ENCODE data around the gene C1QTNF8.

DNA sequence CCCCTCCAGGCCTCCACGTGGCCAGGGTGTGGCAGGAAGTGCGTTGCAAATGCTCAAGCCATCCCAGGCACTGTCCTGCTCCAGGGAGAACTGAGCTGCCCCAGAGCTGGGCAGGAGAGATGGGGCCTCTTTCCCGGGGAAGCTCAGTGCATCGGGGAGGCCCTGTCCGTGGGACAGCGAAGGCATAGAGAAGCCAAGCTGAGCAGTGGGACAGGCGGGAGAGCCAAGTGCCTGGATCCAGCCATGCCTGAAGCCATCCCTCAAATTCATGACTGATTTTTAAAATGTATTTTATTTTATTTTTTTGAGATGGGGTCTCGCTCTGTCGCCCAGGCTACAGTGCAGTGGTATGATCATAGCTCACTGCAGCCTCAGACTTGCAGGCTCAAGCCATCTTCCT is 48.9 kb downstream of the C1QTNF8 start:
- TF ChIP-seq, protein P1, sequence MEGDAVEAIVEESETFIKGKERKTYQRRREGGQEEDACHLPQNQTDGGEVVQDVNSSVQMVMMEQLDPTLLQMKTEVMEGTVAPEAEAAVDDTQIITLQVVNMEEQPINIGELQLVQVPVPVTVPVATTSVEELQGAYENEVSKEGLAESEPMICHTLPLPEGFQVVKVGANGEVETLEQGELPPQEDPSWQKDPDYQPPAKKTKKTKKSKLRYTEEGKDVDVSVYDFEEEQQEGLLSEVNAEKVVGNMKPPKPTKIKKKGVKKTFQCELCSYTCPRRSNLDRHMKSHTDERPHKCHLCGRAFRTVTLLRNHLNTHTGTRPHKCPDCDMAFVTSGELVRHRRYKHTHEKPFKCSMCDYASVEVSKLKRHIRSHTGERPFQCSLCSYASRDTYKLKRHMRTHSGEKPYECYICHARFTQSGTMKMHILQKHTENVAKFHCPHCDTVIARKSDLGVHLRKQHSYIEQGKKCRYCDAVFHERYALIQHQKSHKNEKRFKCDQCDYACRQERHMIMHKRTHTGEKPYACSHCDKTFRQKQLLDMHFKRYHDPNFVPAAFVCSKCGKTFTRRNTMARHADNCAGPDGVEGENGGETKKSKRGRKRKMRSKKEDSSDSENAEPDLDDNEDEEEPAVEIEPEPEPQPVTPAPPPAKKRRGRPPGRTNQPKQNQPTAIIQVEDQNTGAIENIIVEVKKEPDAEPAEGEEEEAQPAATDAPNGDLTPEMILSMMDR (IDR thresholded peaks at IDR 0.05; ENCODE audit: control extremely low read depth in 1 of 3, insufficient read depth in 1 of 3, low read depth in 1 of 3, low read length in 3 of 3): no peak
- no peak for TF ChIP-seq RAD21 (IDR thresholded peaks at IDR 0.05 in 1 of 2, conservative IDR thresholded peaks at IDR 0.05 in 1 of 2; ENCODE audit: low read depth in 2 of 2, low read length in 2 of 2)
- TF ChIP-seq, protein P2, sequence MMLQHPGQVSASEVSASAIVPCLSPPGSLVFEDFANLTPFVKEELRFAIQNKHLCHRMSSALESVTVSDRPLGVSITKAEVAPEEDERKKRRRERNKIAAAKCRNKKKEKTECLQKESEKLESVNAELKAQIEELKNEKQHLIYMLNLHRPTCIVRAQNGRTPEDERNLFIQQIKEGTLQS (IDR thresholded peaks at IDR 0.05; ENCODE audit: insufficient read depth, low read depth, low read length): no peak
- TF ChIP-seq BCL11A (IDR thresholded peaks at IDR 0.05; ENCODE audit: low read depth in 2 of 2, low read length in 2 of 2): no peak
- no peak for TF ChIP-seq EZH2 (IDR thresholded peaks at IDR 0.05; ENCODE audit: low read depth, low read length, severe bottlenecking)
- TF ChIP-seq CHD2 (IDR thresholded peaks at IDR 0.05; ENCODE audit: low read length): no peak
- TF ChIP-seq POLR2A (IDR thresholded peaks at IDR 0.05; ENCODE audit: control extremely low read depth in 1 of 2, low read depth in 2 of 2, low read length in 2 of 2): no peak
- TF ChIP-seq EP300 (IDR thresholded peaks at IDR 0.05; ENCODE audit: borderline replicate concordance in 1 of 2, low read depth in 2 of 2, low read length in 2 of 2): no peak
- TF ChIP-seq TAF1 (IDR thresholded peaks at IDR 0.05; ENCODE audit: low read depth, low read length): no peak
- no peak for TF ChIP-seq RXRA (IDR thresholded peaks at IDR 0.05; ENCODE audit: insufficient read depth, low read depth, low read length)
- no peak for TF ChIP-seq HDAC6 (IDR thresholded peaks at IDR 0.05; ENCODE audit: low read depth, low read length)
- TF ChIP-seq, protein P3, sequence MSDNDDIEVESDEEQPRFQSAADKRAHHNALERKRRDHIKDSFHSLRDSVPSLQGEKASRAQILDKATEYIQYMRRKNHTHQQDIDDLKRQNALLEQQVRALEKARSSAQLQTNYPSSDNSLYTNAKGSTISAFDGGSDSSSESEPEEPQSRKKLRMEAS (IDR thresholded peaks at IDR 0.05): no peak

Data from H1 (cell line).